Sigmoid colon (tissue), 7 donors: ENCODE data around the gene CRACR2A. TPM values are rescaled to one million over a fixed set of nuclear protein-coding genes. Genes with fewer than 3 reads are reported as not detected.

Source experiments
- DNase-seq: peaks from one replicate; pipeline ENCODE4 v3.0.0-alpha.2; 2019
- H3K27ac ChIP-seq, 4 donors: fragments of 200-600 bp; sonication (generic); one replicate each; pipeline ENCODE4 v1.5.1; 2016 to 2019; ENCODE audit warnings: mild to moderate bottlenecking in 1 of 4
- H3K27me3 ChIP-seq, 3 donors: fragments of 200-600 bp; sonication (generic); one replicate each; pipeline ENCODE4 v1.5.1; 2019; ENCODE audit warnings: mild to moderate bottlenecking in 1 of 3
- H3K36me3 ChIP-seq, 4 donors: fragments of 200-600 bp; sonication (generic); one replicate each; pipeline ENCODE4 v1.5.1; 2016 to 2019
- H3K4me1 ChIP-seq, 4 donors: fragments of 200-600 bp; sonication (generic); one replicate each; pipeline ENCODE4 v1.5.1; 2017 to 2019
- H3K4me3 ChIP-seq, 4 donors: fragments of 200-600 bp; sonication (generic); one replicate each; pipeline ENCODE4 v1.5.1; 2017 to 2019; ENCODE audit warnings: mild to moderate bottlenecking in 2 of 4, moderate library complexity in 1 of 4
- H3K9me3 ChIP-seq, 4 donors: fragments of 200-600 bp in 3 of 4; sonication (generic) in 3 of 4; one replicate each; pipeline versions ENCODE4 v1.5.1 to v1.6.1; 2013 to 2019
- EP300 ChIP-seq, 4 donors: sonication (generic); formaldehyde crosslinking; IDR thresholded peaks; one replicate each; pipeline ENCODE4 v1.6.1; 2017; ENCODE audit warnings: antibody characterized with exemption in 4 of 4
- POLR2A ChIP-seq, 2 donors: fragments of 450-650 bp; IDR thresholded peaks; one replicate each; pipeline ENCODE4 v1.6.1; 2016; ENCODE audit warnings: antibody characterized with exemption in 2 of 2, mild to moderate bottlenecking in 2 of 2, moderate library complexity in 2 of 2
- POLR2AphosphoS5 ChIP-seq, 4 donors: sonication (generic); formaldehyde crosslinking; IDR thresholded peaks; one replicate each; pipeline ENCODE4 v1.6.1; 2017; ENCODE audit warnings: antibody characterized with exemption in 4 of 4
- WGBS, 2 donors: extraction: QIAGEN DNeasy Blood & Tissue Kit; methylation state at CpG; one replicate each; pipeline ENCODE4 v1.1.7; 2013; 5-methylcytosine and 5-hydroxymethylcytosine counted together
- intact Hi-C: fragments of 100-400 bp; cut with DNase I; formaldehyde crosslinking; loops from one replicate; pipeline ENCODE4 v1.15.1; 2023
- polyA plus RNA-seq, 3 donors: library from polyadenylated mRNA; stranded (reverse); fragments of 200-250 nt; gene quantifications; one replicate each; pipeline ENCODE4 v1.2.3, GENCODE V29; 2013
- total RNA-seq, 4 donors: library from RNA; depleted of rRNA; stranded (reverse); fragments of >200 nt; gene quantifications; one replicate each; pipeline ENCODE4 v1.1.0, GENCODE V29; 2016
- TF ChIP-seq, protein P1 (sequence below), 4 experiments: fragments of 450-650 bp in 3 of 4; fragments of 200-600 bp in 1 of 4; IDR thresholded peaks; one replicate each; pipeline ENCODE4 v1.5.1; 2016 to 2019; ENCODE audit warnings: antibody characterized with exemption in 4 of 4, mild to moderate bottlenecking in 3 of 4, moderate library complexity in 2 of 4
- donor health status: healthy with polysubstance abuse.
- donor health status: Bipolar disorder and iron deficiency.
- donor health status: healthy.

The CRACR2A gene
- total and polyA plus RNA-seq, 7 donors: 1.1 to 29.6 (median 4.2) TPM

DNA sequence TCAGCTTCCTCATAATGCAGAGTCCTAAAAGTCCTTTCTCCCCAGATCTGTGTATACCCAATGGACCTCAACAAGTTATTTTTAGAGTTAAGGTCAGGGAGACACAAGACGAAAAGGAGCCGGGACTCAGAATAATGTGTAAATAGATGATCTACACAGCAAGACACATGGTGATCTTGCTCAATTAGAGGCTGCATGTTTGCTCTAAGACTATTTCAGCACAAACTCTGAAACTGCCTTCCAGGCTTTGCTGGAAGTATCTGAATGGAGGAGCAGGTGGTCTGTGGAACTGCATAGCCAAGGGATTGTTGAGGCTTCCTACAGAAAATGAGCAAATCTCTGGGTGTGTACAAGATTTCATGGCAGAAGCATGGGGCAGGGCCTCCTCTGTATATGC is 80.8 kb downstream of the CRACR2A start:
- no peaks in the 10 kb centered on the region for H3K27me3 ChIP-seq
- H3K27ac ChIP-seq: no peak overlapping the region
- H3K4me1 ChIP-seq: peaks cover 0 to 22% (median 6%) of the 10 kb centered on the region in 4 donors
- DNase-seq: no peak
- intact Hi-C loops: no loop called here
- H3K9me3 ChIP-seq: no peaks in the 10 kb centered on the region
- H3K4me3 ChIP-seq: no peak overlapping the region
- 83 to 86% methylated on average over 2 of the region's 2 CpGs for WGBS, 2 donors
- TF ChIP-seq POLR2AphosphoS5 (IDR thresholded peaks at IDR 0.05) (no peak), EP300 (IDR thresholded peaks at IDR 0.05) (no peak), POLR2A (IDR thresholded peaks at IDR 0.05) (no peak)
- TF ChIP-seq, protein P1, sequence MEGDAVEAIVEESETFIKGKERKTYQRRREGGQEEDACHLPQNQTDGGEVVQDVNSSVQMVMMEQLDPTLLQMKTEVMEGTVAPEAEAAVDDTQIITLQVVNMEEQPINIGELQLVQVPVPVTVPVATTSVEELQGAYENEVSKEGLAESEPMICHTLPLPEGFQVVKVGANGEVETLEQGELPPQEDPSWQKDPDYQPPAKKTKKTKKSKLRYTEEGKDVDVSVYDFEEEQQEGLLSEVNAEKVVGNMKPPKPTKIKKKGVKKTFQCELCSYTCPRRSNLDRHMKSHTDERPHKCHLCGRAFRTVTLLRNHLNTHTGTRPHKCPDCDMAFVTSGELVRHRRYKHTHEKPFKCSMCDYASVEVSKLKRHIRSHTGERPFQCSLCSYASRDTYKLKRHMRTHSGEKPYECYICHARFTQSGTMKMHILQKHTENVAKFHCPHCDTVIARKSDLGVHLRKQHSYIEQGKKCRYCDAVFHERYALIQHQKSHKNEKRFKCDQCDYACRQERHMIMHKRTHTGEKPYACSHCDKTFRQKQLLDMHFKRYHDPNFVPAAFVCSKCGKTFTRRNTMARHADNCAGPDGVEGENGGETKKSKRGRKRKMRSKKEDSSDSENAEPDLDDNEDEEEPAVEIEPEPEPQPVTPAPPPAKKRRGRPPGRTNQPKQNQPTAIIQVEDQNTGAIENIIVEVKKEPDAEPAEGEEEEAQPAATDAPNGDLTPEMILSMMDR (IDR thresholded peaks at IDR 0.05): no peak
- H3K36me3 ChIP-seq: no peaks in the 10 kb centered on the region

DNA sequence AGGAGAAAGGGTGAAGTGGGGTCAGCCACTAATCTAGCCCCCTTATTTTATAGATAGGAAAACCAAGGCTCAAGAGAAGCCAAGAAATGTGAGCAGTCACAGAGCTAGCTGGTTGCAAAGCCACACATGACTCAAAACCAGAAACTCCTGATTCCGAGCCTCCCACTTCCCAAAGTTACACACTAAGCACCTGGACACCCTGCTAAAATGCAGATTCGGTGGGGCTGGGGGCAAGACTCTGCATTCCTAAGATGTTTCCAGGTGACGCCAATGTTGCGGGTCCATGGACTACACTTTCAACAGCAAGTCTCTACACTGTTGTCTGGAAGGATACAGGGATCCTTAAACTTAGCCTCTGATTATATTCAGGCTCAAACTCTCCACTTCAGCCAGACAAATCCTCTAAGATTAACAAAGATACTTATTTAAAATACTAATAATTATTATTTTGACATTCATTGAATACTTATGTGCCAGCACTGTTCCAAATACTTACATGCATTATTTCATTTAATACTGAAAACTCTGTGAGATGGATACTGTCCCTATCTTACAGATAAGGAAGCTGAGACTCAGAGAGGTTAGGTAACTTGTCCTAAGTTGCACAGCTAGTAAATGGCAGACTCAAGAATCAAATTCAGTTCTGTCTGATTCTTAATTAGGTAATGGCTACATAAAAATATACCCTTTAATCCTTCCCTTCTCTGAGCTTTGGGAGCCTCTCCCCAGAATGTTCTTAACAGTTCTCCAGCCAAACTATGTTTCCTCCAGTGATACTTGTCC is 81.4 kb downstream of the CRACR2A start:
- Histone ChIP-seq H3K9me3 (no peaks in the 10 kb centered on the region), H3K4me3 (no peak overlapping the region), H3K36me3 (no peaks in the 10 kb centered on the region), H3K27me3 (no peaks in the 10 kb centered on the region), H3K27ac (no peak overlapping the region), H3K4me1 (peaks cover 0 to 22% (median 6%) of the 10 kb centered on the region in 4 donors)
- TF ChIP-seq POLR2A (IDR thresholded peaks at IDR 0.05) (no peak), POLR2AphosphoS5 (IDR thresholded peaks at IDR 0.05) (no peak), EP300 (IDR thresholded peaks at IDR 0.05) (no peak)
- TF ChIP-seq, protein P1 (IDR thresholded peaks at IDR 0.05): no peak
- WGBS, 2 donors: 94 to 95% methylated on average over 4 of the region's 4 CpGs
- intact Hi-C loops: no loop called here
- no peak for DNase-seq

DNA sequence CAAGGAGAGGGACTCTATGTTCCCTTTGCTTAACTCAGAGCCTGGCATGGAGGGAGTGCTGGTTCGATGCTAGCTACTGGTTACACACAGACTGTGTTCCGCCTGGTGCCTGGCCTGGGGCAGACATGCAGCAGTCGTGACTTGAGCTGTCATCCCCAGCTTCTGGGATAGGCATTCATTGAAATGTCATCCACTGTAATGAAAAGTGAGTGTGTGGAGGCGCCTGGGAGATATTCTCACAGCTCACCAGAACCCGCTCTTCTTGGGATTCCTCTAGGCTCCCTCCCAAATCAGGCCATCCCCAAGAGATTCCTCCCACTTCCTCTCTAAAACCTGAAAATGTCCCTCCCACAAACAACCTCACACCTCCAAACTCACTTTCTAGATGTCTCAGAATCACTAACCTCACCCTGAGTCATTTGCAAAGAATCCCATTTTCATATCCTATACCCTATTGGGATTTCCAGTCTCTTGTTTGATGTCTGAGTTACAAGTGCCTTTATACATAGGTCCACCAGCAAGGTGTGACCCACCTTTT is 82.8 kb downstream of the CRACR2A start:
- intact Hi-C loops: no loop called here
- Histone ChIP-seq H3K4me3 (no peak overlapping the region), H3K27me3 (no peaks in the 10 kb centered on the region), H3K36me3 (peaks cover 0 to 1% (median 0%) of the 10 kb centered on the region in 4 donors), H3K4me1 (peaks cover 0 to 15% (median 6%) of the 10 kb centered on the region in 4 donors), H3K9me3 (no peaks in the 10 kb centered on the region), H3K27ac (no peak overlapping the region)
- WGBS, 2 donors: 97 to 98% methylated on average over 5 of the region's 5 CpGs
- TF ChIP-seq EP300 (IDR thresholded peaks at IDR 0.05): no peak
- TF ChIP-seq POLR2AphosphoS5 (IDR thresholded peaks at IDR 0.05): no peak
- TF ChIP-seq POLR2A (IDR thresholded peaks at IDR 0.05): no peak
- TF ChIP-seq, protein P1 (IDR thresholded peaks at IDR 0.05): no peak
- no peak for DNase-seq

DNA sequence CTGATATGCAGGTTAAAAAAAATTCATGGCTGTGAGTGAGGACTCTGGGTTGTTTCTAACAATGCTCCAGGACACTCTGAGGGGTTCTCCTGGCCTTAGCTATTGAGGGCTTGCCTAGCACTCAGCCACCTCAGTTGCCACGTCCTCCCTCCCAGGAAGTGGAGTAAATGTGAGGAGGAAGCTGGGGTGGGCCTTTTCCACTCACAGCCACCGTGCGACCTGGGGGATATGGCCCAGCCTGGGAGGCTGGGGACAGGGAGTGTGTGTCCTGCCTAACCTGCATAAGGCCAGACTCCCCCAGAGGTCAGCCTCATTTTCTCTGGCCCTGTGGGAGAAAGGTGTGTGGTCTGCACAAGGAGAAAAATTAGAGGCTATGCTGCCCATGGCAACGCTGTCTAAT is 83.3 kb downstream of the CRACR2A start:
- Histone ChIP-seq H3K36me3 (peaks cover 0 to 3% (median 0%) of the 10 kb centered on the region in 4 donors), H3K27me3 (no peaks in the 10 kb centered on the region), H3K4me1 (peaks cover 0 to 14% (median 6%) of the 10 kb centered on the region in 4 donors), H3K27ac (no peak overlapping the region), H3K4me3 (no peak overlapping the region), H3K9me3 (no peaks in the 10 kb centered on the region)
- 77 to 78% methylated on average over 4 of the region's 4 CpGs for WGBS, 2 donors
- intact Hi-C loops: no loop called here
- no peak for TF ChIP-seq EP300 (IDR thresholded peaks at IDR 0.05)
- TF ChIP-seq POLR2A (IDR thresholded peaks at IDR 0.05): no peak
- TF ChIP-seq, protein P1 (IDR thresholded peaks at IDR 0.05): no peak
- DNase-seq: no peak
